Measurements from ENCODE around the gene DIP2A.

DNA sequence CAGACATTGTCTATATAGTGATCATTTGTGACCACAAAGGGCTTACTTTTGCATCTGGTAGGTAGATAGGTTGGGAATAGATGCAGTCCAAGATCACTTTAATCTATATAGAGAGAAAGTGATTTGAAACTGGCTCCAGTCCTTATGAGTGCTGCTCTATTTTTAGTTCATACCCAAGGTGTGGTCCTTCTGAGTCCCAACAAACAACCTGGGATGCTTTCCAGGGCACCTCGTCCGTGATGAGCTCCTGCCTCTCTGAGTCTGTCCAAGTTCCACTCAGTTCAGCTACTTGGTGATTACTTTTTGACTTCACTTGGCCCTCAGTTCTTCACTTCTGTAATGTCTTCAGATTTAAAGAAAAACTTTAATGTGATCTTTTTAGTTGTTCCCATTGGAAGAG lies 20.2 kb downstream of the DIP2A start:
- TF ChIP-seq GATA2 (IDR thresholded peaks at IDR 0.05; ENCODE audit: low read depth, low read length) (no peak), GATA3 (IDR thresholded peaks at IDR 0.05; ENCODE audit: low read depth, low read length) (no peak)

Measured in SH-SY5Y (cell line).